Effector memory CD4-positive, alpha-beta T cell (primary cell): Measurements from ENCODE around the gene PNN.
"Not testable (repeated sequence)": the region's sequence is repeated elsewhere in the genome, so short reads cannot be mapped to it uniquely, and the experiment has no call there.

Experiments
- DNase-seq, 3 donors: peaks; one replicate each; pipeline ENCODE4 v3.0.0-alpha.2; 2020
- H3K27ac ChIP-seq: 2 replicates; pipeline ENCODE4 v1.7.0; 2013; ENCODE audit warnings: mild to moderate bottlenecking, low read length, moderate library complexity; ENCODE audit not compliant: insufficient read depth, poor library complexity, severe bottlenecking
- H3K27me3 ChIP-seq: replicated peaks from 2 replicates; pipeline ENCODE4 v1.7.0; 2013; ENCODE audit warnings: mild to moderate bottlenecking, low read length; ENCODE audit not compliant: insufficient read depth, control insufficient read depth, poor library complexity, severe bottlenecking
- H3K36me3 ChIP-seq: 2 replicates; pipeline ENCODE4 v1.7.0; 2013; ENCODE audit warnings: mild to moderate bottlenecking, low read length, moderate library complexity; ENCODE audit not compliant: control insufficient read depth, insufficient read depth
- H3K4me1 ChIP-seq: 2 replicates; pipeline ENCODE4 v1.7.0; 2013; ENCODE audit warnings: low read length, mild to moderate bottlenecking; ENCODE audit not compliant: control insufficient read depth, insufficient read depth, poor library complexity, severe bottlenecking
- H3K4me3 ChIP-seq: 2 replicates; pipeline ENCODE4 v1.7.0; 2013; ENCODE audit warnings: low read length, low read depth, mild to moderate bottlenecking; ENCODE audit not compliant: insufficient read depth, poor library complexity, severe bottlenecking
- H3K9me3 ChIP-seq: 2 replicates; pipeline ENCODE4 v1.7.0; 2013; ENCODE audit warnings: mild to moderate bottlenecking, low read length, moderate library complexity; ENCODE audit not compliant: control insufficient read depth

Gene PNN

DNA sequence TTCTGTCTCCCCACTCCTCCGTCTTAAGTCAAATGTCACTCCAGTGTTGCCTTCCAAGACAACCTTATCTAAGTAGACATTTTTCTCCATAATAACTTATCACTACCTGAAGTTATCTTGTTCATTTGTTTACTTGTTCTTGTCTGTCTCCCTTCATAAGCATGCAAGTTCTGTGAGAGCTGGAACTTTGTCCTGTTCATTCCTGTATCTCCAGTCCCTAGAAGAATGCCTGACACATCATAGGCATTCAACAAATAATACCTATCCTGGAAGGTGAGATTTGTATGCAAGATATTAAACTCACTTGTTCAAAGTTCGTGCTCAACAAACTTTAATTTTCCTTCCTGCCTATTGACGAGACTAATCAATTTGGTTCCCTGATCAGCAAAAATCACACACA lies 53.0 kb downstream of the PNN start:
- H3K4me3 ChIP-seq: no peak overlapping the region
- no peaks in the 10 kb centered on the region for H3K27me3 ChIP-seq
- H3K4me1 ChIP-seq: peaks cover 6% of the 10 kb centered on the region
- H3K27ac ChIP-seq: peak overlapping the region; percentile 50
- no peaks in the 10 kb centered on the region for H3K9me3 ChIP-seq
- DNase-seq: no peak
- no peaks in the 10 kb centered on the region for H3K36me3 ChIP-seq

DNA sequence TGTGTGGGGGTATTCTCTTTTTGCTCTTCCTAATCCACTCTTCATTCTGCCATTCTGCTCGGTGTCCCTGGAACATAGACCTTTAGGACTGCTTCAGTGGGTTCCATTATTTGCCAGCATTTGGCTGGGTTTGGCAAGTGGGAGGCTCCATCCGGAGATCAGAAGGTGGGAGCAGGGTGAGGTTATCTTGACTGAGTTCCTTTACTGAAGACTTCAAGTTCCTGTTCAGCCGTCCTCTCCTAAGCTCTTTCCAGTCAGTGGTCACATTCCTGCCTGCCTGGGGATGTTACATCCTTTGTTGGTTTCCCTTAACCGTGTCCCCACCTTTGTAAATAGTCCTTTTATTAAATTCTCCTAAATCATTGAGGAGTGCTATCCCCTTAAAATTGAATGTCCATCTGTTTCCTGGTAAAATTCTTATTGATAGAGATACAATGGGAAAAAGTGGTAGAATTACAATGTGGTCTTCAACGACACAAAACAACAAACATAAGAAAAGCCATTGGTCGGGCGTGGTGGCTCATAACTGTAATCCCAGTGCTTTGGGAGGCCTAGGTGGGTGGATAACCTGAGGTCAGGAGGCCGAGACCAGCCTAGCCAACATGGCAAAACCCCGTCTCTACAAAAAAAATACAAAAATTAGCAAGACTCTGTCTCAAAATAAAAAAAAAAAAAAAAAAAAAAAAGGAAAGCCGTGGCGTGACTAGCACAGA lies 53.6 kb downstream of the PNN start:
- H3K27ac ChIP-seq: peak overlapping the region; percentile 50
- no peaks in the 10 kb centered on the region for H3K36me3 ChIP-seq
- no peak for DNase-seq
- no peak overlapping the region for H3K4me3 ChIP-seq
- H3K9me3 ChIP-seq: no peaks in the 10 kb centered on the region
- no peaks in the 10 kb centered on the region for H3K27me3 ChIP-seq
- peaks cover 6% of the 10 kb centered on the region for H3K4me1 ChIP-seq

DNA sequence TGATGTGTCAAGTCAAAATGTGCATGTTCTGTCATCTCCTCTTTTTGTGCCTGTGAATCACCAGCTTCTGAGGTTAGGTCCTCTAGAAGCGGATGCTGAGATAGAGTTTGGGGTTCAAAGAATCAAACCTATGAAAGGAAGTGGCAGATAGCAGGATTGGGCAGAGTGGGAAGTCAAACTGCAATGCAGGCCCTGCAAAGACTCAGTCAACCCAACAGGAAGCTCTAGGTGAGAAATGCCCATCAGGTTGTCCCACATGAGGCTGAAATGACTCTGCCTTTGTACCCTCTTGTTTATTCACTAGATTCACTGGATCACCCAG lies 54.1 kb downstream of the PNN start:
- peak; percentile 14 to 26 (median 18) for DNase-seq

DNA sequence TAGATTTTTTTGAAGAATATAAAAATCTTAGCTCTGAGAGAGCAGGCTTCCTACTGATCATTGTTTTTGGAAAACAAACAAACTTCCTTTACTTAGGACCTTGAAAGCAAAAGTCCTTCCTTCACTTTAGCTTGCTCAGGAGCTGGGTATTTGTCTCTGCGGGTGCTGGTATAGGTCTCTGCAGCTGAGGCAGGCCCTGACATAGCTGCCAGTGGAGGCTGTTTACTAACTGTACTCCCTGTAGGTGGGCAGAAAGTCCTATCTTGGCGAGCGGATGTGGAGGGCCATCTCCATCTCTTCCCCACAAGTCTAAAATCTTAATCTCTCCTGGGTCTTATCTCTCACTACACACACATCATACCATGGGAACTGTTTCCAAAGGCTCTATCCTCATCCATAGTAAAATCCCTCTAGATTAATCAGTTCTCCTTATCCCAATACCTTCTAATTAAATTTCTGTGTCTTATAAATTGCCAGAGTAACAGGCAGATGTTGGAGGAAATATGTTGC lies 54.6 kb downstream of the PNN start:
- Histone ChIP-seq H3K27ac (no peak overlapping the region), H3K27me3 (no peaks in the 10 kb centered on the region), H3K4me3 (no peak overlapping the region), H3K9me3 (no peaks in the 10 kb centered on the region), H3K4me1 (peaks cover 6% of the 10 kb centered on the region), H3K36me3 (no peaks in the 10 kb centered on the region)
- no peak for DNase-seq

More for the DNA sequence above, 54.1 kb downstream of the PNN start:
- Histone ChIP-seq H3K27me3 (no peaks in the 10 kb centered on the region), H3K36me3 (no peaks in the 10 kb centered on the region), H3K9me3 (no peaks in the 10 kb centered on the region), H3K4me1 (peaks cover 6% of the 10 kb centered on the region), H3K27ac (no peak overlapping the region), H3K4me3 (no peak overlapping the region)

DNA sequence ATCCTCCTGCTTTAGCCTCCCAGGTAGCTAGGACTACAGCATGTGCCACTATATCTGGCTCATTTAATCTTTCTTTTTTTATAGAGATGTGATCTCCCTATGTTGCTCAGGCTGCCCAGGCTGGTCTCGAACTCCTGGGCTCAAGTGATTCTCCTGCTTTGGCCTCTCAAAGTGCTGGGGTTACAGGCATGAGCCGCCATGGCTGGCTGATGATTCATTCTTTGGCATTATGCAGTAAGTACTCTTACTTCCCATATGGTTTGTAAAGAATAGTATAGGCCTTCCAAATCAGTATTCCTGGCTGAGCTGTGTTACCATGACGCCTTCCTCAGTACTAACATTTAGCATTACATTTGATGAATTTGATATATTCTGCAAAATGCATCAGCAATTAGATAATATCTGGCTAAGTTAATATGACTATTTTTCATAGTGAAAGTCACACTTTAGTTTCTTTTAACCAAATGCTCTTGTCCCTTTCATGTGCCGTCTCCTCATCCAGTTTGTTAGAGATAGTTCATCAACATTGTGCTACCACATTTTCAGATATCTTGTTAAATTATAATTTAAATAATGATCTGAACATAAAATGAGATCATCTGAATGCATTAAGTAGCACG lies 55.5 kb downstream of the PNN start:
- H3K9me3 ChIP-seq: no peaks in the 10 kb centered on the region
- no peaks in the 10 kb centered on the region for H3K36me3 ChIP-seq
- H3K27ac ChIP-seq: no peak overlapping the region
- peaks cover 6% of the 10 kb centered on the region for H3K4me1 ChIP-seq
- DNase-seq: no peak
- H3K4me3 ChIP-seq: no peak overlapping the region
- H3K27me3 ChIP-seq: no peaks in the 10 kb centered on the region

DNA sequence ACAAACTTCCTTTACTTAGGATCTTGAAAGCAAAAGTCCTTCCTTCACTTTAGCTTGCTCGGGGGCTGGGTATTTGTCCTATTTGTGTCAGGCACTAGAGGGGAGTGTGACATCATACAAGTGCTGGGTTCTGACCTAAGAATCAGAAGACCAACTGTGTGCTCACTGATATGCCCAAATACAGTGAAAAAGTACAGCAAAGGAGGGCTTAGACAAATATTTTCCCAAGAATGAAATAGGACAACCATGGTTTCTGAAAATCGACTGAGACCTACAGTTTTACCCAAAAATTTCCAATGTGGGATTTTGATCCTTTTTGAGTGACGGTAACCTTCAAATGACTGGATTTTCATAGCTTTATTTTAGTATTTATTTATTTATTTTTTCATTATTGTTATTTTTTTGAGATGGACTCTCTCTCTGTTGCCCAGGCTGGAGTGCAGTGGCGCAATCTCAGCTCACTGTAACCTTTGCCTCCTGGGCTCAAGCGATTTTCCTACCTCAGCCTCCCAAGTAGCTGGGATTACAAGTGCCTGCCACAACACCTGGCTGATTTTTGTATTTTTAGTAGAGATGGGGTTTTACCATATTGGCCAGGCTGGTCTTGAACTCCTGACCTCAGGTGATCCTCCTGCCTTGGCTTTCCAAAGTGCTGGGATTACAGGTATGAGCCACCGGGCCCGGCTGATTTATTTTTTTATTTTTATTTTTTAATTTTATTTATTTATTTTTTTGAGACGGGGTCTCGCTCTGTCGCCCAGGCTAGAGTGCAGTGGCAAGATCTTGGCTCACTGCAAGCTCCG lies 56.9 kb downstream of the PNN start:
- peak in 1 of 3 donors; percentile 2 for DNase-seq
- not testable (repeated sequence) for H3K36me3 ChIP-seq, H3K27me3 ChIP-seq, H3K9me3 ChIP-seq, H3K4me1 ChIP-seq, H3K4me3 ChIP-seq, H3K27ac ChIP-seq
